Endothelial cell of umbilical vein (primary cell): ENCODE data around the gene FOXJ1. TPM values are rescaled to one million over a fixed set of nuclear protein-coding genes. Genes with fewer than 3 reads are reported as not detected.

Experiments
- BruUV-seq: library from RNA; stranded (reverse); fragments of 400-500 nt; replicated peaks from 2 replicates; lab custom pipeline; 2021; lab: Mats Ljungman, UMichigan
- CTCF ChIA-PET: fragments of 300-600, 350-600 bp; sonication (Branson Sonifier 250); formaldehyde crosslinking; loops from one replicate; lab custom pipeline; 2021; ENCODE audit warnings: antibody characterized with exemption, inconsistent platforms; lab: Charles Lee
- POLR2A ChIA-PET: fragments of 300-600, 350-600 bp; sonication (Branson Sonifier 250); formaldehyde crosslinking; loops from one replicate; lab custom pipeline; 2021; ENCODE audit warnings: antibody characterized with exemption, inconsistent platforms; lab: Charles Lee
- DNase-seq: peaks from one replicate; pipeline ENCODE4 v3.0.0-alpha.2; 2011; ENCODE audit warnings: low read depth, low spot score
- FAIRE-seq: peaks from 2 replicates; lab custom pipeline; 2011; peaks lifted over from hg19 to GRCh38; lab: Jason Lieb, UNC
- H2AFZ ChIP-seq: 2 replicates; pipeline ENCODE4 v1.6.0; 2012; ENCODE audit warnings: low read depth, low read length, control low read depth, inconsistent platforms
- H3K27ac ChIP-seq: 2 replicates; pipeline ENCODE4 v1.5.1; 2011; ENCODE audit warnings: low read depth, mild to moderate bottlenecking, control low read depth, low read length, moderate library complexity; ENCODE audit not compliant: insufficient read depth
- H3K27me3 ChIP-seq, 2 experiments: 2 replicates each; pipeline versions ENCODE4 v1.6.0 to v1.6.1; 2011; ENCODE audit warnings: low read length in 2 of 2, mixed read lengths in 1 of 2; ENCODE audit not compliant: control insufficient read depth in 2 of 2, insufficient read depth in 2 of 2
- H3K36me3 ChIP-seq, 2 experiments: 2 replicates in 1 of 2; 3 replicates in 1 of 2; pipeline ENCODE4 v1.5.1; 2011; ENCODE audit warnings: low read length in 2 of 2, mild to moderate bottlenecking in 1 of 2, moderate library complexity in 1 of 2; ENCODE audit not compliant: control insufficient read depth in 2 of 2, insufficient read depth in 2 of 2; ENCODE audit errors: extremely low read depth in 1 of 2
- H3K4me1 ChIP-seq: 3 replicates; pipeline ENCODE4 v1.5.1; 2011; ENCODE audit warnings: mild to moderate bottlenecking, low read length; ENCODE audit not compliant: control insufficient read depth, insufficient read depth; ENCODE audit errors: extremely low read depth
- H3K4me2 ChIP-seq: 2 replicates; pipeline ENCODE4 v1.6.1; 2011; ENCODE audit warnings: low read length, control low read depth, mixed read lengths; ENCODE audit not compliant: insufficient read depth
- H3K4me3 ChIP-seq, 3 experiments: fragments of 200-600 bp in 1 of 3; sonication (generic), shearing (Covaris generic) in 1 of 3; replicated peaks in 1 of 3; 2 replicates each; pipeline ENCODE4 v1.5.1; 2011 to 2016; ENCODE audit warnings: control low read depth in 3 of 3, low read length in 3 of 3, mild to moderate bottlenecking in 2 of 3, inconsistent platforms in 1 of 3, low read depth in 1 of 3, moderate library complexity in 1 of 3; ENCODE audit not compliant: insufficient read depth in 1 of 3
- H3K79me2 ChIP-seq: 2 replicates; pipeline ENCODE4 v1.6.0; 2012; ENCODE audit warnings: low read length, inconsistent platforms; ENCODE audit not compliant: control insufficient read depth, insufficient read depth
- H3K9ac ChIP-seq: replicated peaks from 2 replicates; pipeline ENCODE3; 2011; ENCODE audit warnings: low read length, control low read depth; ENCODE audit not compliant: insufficient read depth; ENCODE audit errors: extremely low read depth
- H3K9me1 ChIP-seq: replicated peaks from 3 replicates; pipeline ENCODE4 v1.6.0; 2011; ENCODE audit warnings: mild to moderate bottlenecking, low read length; ENCODE audit not compliant: control insufficient read depth, insufficient read depth; ENCODE audit errors: extremely low read depth
- H3K9me3 ChIP-seq: replicated peaks from 2 replicates; pipeline ENCODE4 v1.5.1; 2012; ENCODE audit warnings: low read length, inconsistent platforms; ENCODE audit not compliant: control insufficient read depth, insufficient read depth
- H4K20me1 ChIP-seq: replicated peaks from 2 replicates; pipeline ENCODE3; 2011; ENCODE audit warnings: mild to moderate bottlenecking, low read length; ENCODE audit not compliant: control insufficient read depth, insufficient read depth; ENCODE audit errors: extremely low read depth
- CTCF ChIP-seq, 2 donors: IDR thresholded peaks; 1 replicate in 1 of 2; 2 replicates in 1 of 2; pipeline ENCODE4 v1.5.1; 2011; ENCODE audit warnings: low read length in 2 of 2, mild to moderate bottlenecking in 2 of 2, moderate library complexity in 2 of 2, control low read depth in 1 of 2, inconsistent platforms in 1 of 2, low read depth in 1 of 2; ENCODE audit not compliant: insufficient read depth in 1 of 2; ENCODE audit errors: extremely low read depth in 1 of 2
- EZH2 ChIP-seq: IDR thresholded peaks from 2 replicates; pipeline ENCODE4 v1.6.1; 2012; ENCODE audit warnings: borderline replicate concordance, low read depth, mild to moderate bottlenecking, moderate library complexity, low read length, inconsistent platforms; ENCODE audit not compliant: severe bottlenecking
- FOS ChIP-seq: IDR thresholded peaks from 2 replicates; pipeline ENCODE4 v1.6.1; 2011; ENCODE audit warnings: mild to moderate bottlenecking, low read length, moderate library complexity, borderline replicate concordance; ENCODE audit not compliant: insufficient read depth
- GATA2 ChIP-seq: IDR thresholded peaks from 2 replicates; pipeline ENCODE4 v1.7.0; 2011; ENCODE audit warnings: low read depth, mild to moderate bottlenecking, moderate library complexity, mixed read lengths, low read length; ENCODE audit not compliant: insufficient read length, insufficient read depth
- JUN ChIP-seq: IDR thresholded peaks from 2 replicates; pipeline ENCODE4 v1.6.1; 2011; ENCODE audit warnings: borderline replicate concordance, low read depth; ENCODE audit not compliant: insufficient read length, insufficient read depth
- MAX ChIP-seq: IDR thresholded peaks from 2 replicates; pipeline ENCODE4 v1.6.1; 2011; ENCODE audit not compliant: insufficient read depth, insufficient read length
- MYC ChIP-seq: IDR thresholded peaks from one replicate; pipeline ENCODE4 v1.6.1; 2011; ENCODE audit warnings: mild to moderate bottlenecking, low read depth, low read length
- POLR2A ChIP-seq: IDR thresholded peaks from 2 replicates; pipeline ENCODE4 v1.6.1; 2012; ENCODE audit warnings: low read depth, mild to moderate bottlenecking, control low read depth, low read length
- POLR2AphosphoS5 ChIP-seq: IDR thresholded peaks from 2 replicates; pipeline ENCODE4 v1.6.1; 2012; ENCODE audit warnings: low read depth, mild to moderate bottlenecking, control low read depth, low read length, moderate library complexity; ENCODE audit not compliant: insufficient read depth
- dilution Hi-C: fragments of 300-500 bp; cut with MboI; formaldehyde crosslinking; loops from one replicate; pipeline ENCODE4 v1.15.0; 2019; ENCODE audit warnings: low sequenced_read_pairs; ENCODE audit not compliant: extremely low pct_ligation_motif_present
- intact Hi-C: fragments of 100-400 bp; cut with micrococcal nuclease; formaldehyde crosslinking; loops from one replicate; pipeline ENCODE4 v1.10.0; 2022
- polyA plus RNA-seq, 4 experiments: library from polyadenylated mRNA; depleted of rRNA in 3 of 4; stranded (reverse) in 3 of 4; unstranded in 1 of 4; fragments of >200 nt; gene quantifications; 2 replicates each; pipeline versions ENCODE4 v1.2.1 to v1.2.3, GENCODE V29; 2011 to 2012; ENCODE audit warnings: missing spikeins in 1 of 4
- total RNA-seq: library from RNA; stranded (reverse); gene quantifications from 2 replicates; pipeline ENCODE4 v1.2.3, GENCODE V29; 2021

FOXJ1 gene
- total and polyA plus RNA-seq, 2 donors (not counting 3 experiments of a cell fraction or from before 2014, with no cell fraction given), result not detected

GRCh38 chr17:76087531-76087930 is 53.5 kb downstream of the FOXJ1 start:
- CTCF ChIA-PET, result no interaction called here
- no peak for FAIRE-seq
- dilution Hi-C loops, result no loop called here

GRCh38 chr17:76086384-76086783 is 54.7 kb downstream of the FOXJ1 start:
- no peaks in the 10 kb centered on the region for H3K79me2 ChIP-seq
- H3K9me3 ChIP-seq, result no peaks in the 10 kb centered on the region
- no peak overlapping the region for H3K27ac ChIP-seq
- dilution Hi-C loops (no loop called here), intact Hi-C loops (no loop called here)
- H3K4me2 ChIP-seq, result no peak overlapping the region
- no peak for DNase-seq
- CTCF ChIA-PET, result interaction anchor here (0.7 kb wide), 1 partner anchor 9 kb away, joined by 4 read pairs; no protein-coding TSS in a partner anchor
- H3K4me3 ChIP-seq, result no peak overlapping the region
- no TSS peak for BruUV-seq
- peaks cover 3% of the 10 kb centered on the region for H3K4me1 ChIP-seq
- H2AFZ ChIP-seq, result no peak overlapping the region
- TF ChIP-seq GATA2 (no peak), JUN (no peak), EZH2 (no peak), POLR2AphosphoS5 (no peak), POLR2A (no peak), MAX (no peak), CTCF (IDR thresholded peaks at IDR 0.05; ENCODE audit: extremely low read depth in 1 of 2, insufficient read depth in 1 of 2, low read depth in 1 of 2, low read length in 2 of 2) (no peak), MYC (no peak), FOS (no peak)
- POLR2A ChIA-PET, result no interaction called here
- no peaks in the 10 kb centered on the region for H4K20me1 ChIP-seq
- H3K27me3 ChIP-seq, result no peaks in the 10 kb centered on the region
- H3K36me3 ChIP-seq, result peaks cover 4 to 78% of the 10 kb centered on the region in 2 experiments
- H3K9me1 ChIP-seq, result no peaks in the 10 kb centered on the region
- FAIRE-seq, result no peak
- H3K9ac ChIP-seq, result no peak overlapping the region

More at GRCh38 chr17:76087531-76087930, 53.5 kb downstream of the FOXJ1 start:
- no peak overlapping the region for H3K9ac ChIP-seq
- H3K27ac ChIP-seq, result no peak overlapping the region
- POLR2A ChIA-PET, result no interaction called here
- H3K27me3 ChIP-seq, result no peaks in the 10 kb centered on the region
- H3K4me2 ChIP-seq, result no peak overlapping the region
- intact Hi-C loops, result no loop called here
- no peaks in the 10 kb centered on the region for H3K9me3 ChIP-seq
- TF ChIP-seq GATA2, result no peak
- H2AFZ ChIP-seq, result no peak overlapping the region
- H3K9me1 ChIP-seq, result no peaks in the 10 kb centered on the region
- BruUV-seq, result no TSS peak
- peaks cover 4 to 76% of the 10 kb centered on the region in 2 experiments for H3K36me3 ChIP-seq
- H3K4me1 ChIP-seq, result peaks cover 10% of the 10 kb centered on the region
- no peak overlapping the region for H3K4me3 ChIP-seq
- H4K20me1 ChIP-seq, result no peaks in the 10 kb centered on the region
- DNase-seq, result no peak
- H3K79me2 ChIP-seq, result no peaks in the 10 kb centered on the region
